Type B pancreatic cell (in vitro differentiated cells): ENCODE results near the gene KRT6A. TPM values are rescaled to one million over a fixed set of nuclear protein-coding genes. Genes with fewer than 3 reads are reported as not detected.

Source experiments
- DNase-seq: peaks from one replicate; pipeline ENCODE4 v3.0.0; 2021; ENCODE audit warnings: mixed read lengths; ENCODE audit not compliant: unreplicated experiment; ENCODE audit errors: extremely low spot score
- H3K27ac Mint-ChIP-seq: 2 replicates; pipeline ENCODE4 v1.8.0; 2021; ENCODE audit warnings: mild to moderate bottlenecking, mixed read lengths
- H3K27me3 Mint-ChIP-seq: 2 replicates; pipeline ENCODE4 v1.8.0; 2021; ENCODE audit warnings: mixed read lengths
- H3K36me3 Mint-ChIP-seq: 2 replicates; pipeline ENCODE4 v1.8.0; 2021; ENCODE audit warnings: mixed read lengths
- H3K4me1 Mint-ChIP-seq: one replicate; pipeline ENCODE4 v1.8.0; 2021; ENCODE audit warnings: mixed read lengths; ENCODE audit not compliant: unreplicated experiment
- H3K4me3 Mint-ChIP-seq: 2 replicates; pipeline ENCODE4 v1.8.0; 2021; ENCODE audit warnings: mild to moderate bottlenecking, mixed read lengths
- H3K9me3 Mint-ChIP-seq: 2 replicates; pipeline ENCODE4 v1.8.0; 2021; ENCODE audit warnings: mixed read lengths
- CTCF ChIP-seq: fragments of 200-600 bp; sonication (generic); conservative IDR thresholded peaks from 2 replicates; pipeline ENCODE4 v1.5.0; 2021; ENCODE audit warnings: antibody characterized with exemption, mild to moderate bottlenecking
- total RNA-seq: library from RNA; stranded (reverse); gene quantifications from 2 replicates; pipeline ENCODE4 v1.2.1, GENCODE V29; 2021; ENCODE audit warnings: low replicate concordance

The KRT6A gene
- total RNA-seq, 1 donor from 2014 or later: 9.9 TPM

GRCh38 chr12:52439845-52440244 lies 53.2 kb downstream of the KRT6A start:
- no peak overlapping the region for H3K4me3 Mint-ChIP-seq
- DNase-seq: no peak
- H3K9me3 Mint-ChIP-seq: no peaks in the 10 kb centered on the region
- no peaks in the 10 kb centered on the region for H3K36me3 Mint-ChIP-seq
- peaks cover 20% of the 10 kb centered on the region for H3K4me1 Mint-ChIP-seq
- H3K27ac Mint-ChIP-seq: peak overlapping the region; percentile 77
- peaks cover 44% of the 10 kb centered on the region for H3K27me3 Mint-ChIP-seq
- no peak for TF ChIP-seq CTCF

- Mint-ChIP-seq H3K36me3 (no peaks in the 10 kb centered on the region), H3K4me1 (peaks cover 20% of the 10 kb centered on the region), H3K27ac (no peak overlapping the region), H3K9me3 (no peaks in the 10 kb centered on the region), H3K4me3 (no peak overlapping the region), H3K27me3 (peaks cover 43% of the 10 kb centered on the region)
- no peak for TF ChIP-seq CTCF
- no peak for DNase-seq
Observed at GRCh38 chr12:52439420-52439819, 53.6 kb downstream of the KRT6A start.

- H3K36me3 Mint-ChIP-seq: no peaks in the 10 kb centered on the region
- H3K27me3 Mint-ChIP-seq: peaks cover 43% of the 10 kb centered on the region
- TF ChIP-seq CTCF: no peak
- no peak for DNase-seq
- H3K9me3 Mint-ChIP-seq: no peaks in the 10 kb centered on the region
- peaks cover 20% of the 10 kb centered on the region for H3K4me1 Mint-ChIP-seq
- no peak overlapping the region for H3K4me3 Mint-ChIP-seq
- no peak overlapping the region for H3K27ac Mint-ChIP-seq
Observed at GRCh38 chr12:52438305-52439301, 54.5 kb downstream of the KRT6A start.

- DNase-seq: no peak
- Mint-ChIP-seq H3K4me1 (peaks cover 18% of the 10 kb centered on the region), H3K27ac (no peak overlapping the region), H3K4me3 (no peak overlapping the region), H3K36me3 (no peaks in the 10 kb centered on the region), H3K9me3 (no peaks in the 10 kb centered on the region), H3K27me3 (peaks cover 38% of the 10 kb centered on the region)
- TF ChIP-seq CTCF: no peak
Observed at GRCh38 chr12:52437508-52437907, 55.5 kb downstream of the KRT6A start.

Other genes starting within 250 kb of the KRT6A start
- 0.14 TPM in 1 of 2 replicates, not detected in the other for gene KRT86, start 218.6 kb downstream of the KRT6A start, total RNA-seq
- 0.31 TPM in 2 replicates for gene KRT81, start 201.7 kb downstream of the KRT6A start, total RNA-seq
- not detected in 2 replicates for gene KRT83, start 171.9 kb downstream of the KRT6A start, total RNA-seq
- gene KRT85, start 125.8 kb downstream of the KRT6A start, total RNA-seq: not detected in 2 replicates
- gene KRT84, start 107.6 kb downstream of the KRT6A start, total RNA-seq: not detected in 2 replicates
- gene KRT82, start 86.9 kb downstream of the KRT6A start, total RNA-seq: not detected in 2 replicates
- not detected in 2 replicates for gene KRT75, start 58.9 kb downstream of the KRT6A start, total RNA-seq
- 0.14 TPM in 1 of 2 replicates, not detected in the other for gene KRT6B, start 41.1 kb downstream of the KRT6A start, total RNA-seq
- gene KRT6C, start 19.5 kb downstream of the KRT6A start, total RNA-seq: 0.19 and 0.31 TPM in 2 replicates
- 13.0 and 25.0 TPM in 2 replicates for gene KRT5, start 27.1 kb upstream of the KRT6A start, total RNA-seq
- 0.50 TPM in 1 of 2 replicates, not detected in the other for gene KRT71, start 59.9 kb upstream of the KRT6A start, total RNA-seq
- gene KRT74, start 80.6 kb upstream of the KRT6A start, total RNA-seq: 0.10 TPM in 1 of 2 replicates, not detected in the other
- gene KRT72, start 108.2 kb upstream of the KRT6A start, total RNA-seq: 0.48 and 2.9 TPM in 2 replicates
- 0.12 TPM in 1 of 2 replicates, not detected in the other for gene KRT73, start 125.3 kb upstream of the KRT6A start, total RNA-seq
- not detected in 2 replicates for gene KRT2, start 159.0 kb upstream of the KRT6A start, total RNA-seq
- gene KRT1, start 187.2 kb upstream of the KRT6A start, total RNA-seq: 269 and 837 TPM in 2 replicates
- gene KRT77, start 210.3 kb upstream of the KRT6A start, total RNA-seq: 0.27 and 2.3 TPM in 2 replicates